K562 treated with DMSO at 1 percent for 4 hours (cell line): ENCODE data around the gene MYL9. TPM values are rescaled to one million over a fixed set of nuclear protein-coding genes. Genes with fewer than 3 reads are reported as not detected.

ENCODE experiments used
- total RNA-seq: library from RNA; unstranded; fragments of 300-600 nt; gene quantifications from 2 replicates; pipeline ENCODE4 v1.2.3, GENCODE V29; 2022; ENCODE audit not compliant: insufficient read depth

MYL9 gene
- 7.8 and 8.6 TPM in 2 replicates for total RNA-seq

DNA sequence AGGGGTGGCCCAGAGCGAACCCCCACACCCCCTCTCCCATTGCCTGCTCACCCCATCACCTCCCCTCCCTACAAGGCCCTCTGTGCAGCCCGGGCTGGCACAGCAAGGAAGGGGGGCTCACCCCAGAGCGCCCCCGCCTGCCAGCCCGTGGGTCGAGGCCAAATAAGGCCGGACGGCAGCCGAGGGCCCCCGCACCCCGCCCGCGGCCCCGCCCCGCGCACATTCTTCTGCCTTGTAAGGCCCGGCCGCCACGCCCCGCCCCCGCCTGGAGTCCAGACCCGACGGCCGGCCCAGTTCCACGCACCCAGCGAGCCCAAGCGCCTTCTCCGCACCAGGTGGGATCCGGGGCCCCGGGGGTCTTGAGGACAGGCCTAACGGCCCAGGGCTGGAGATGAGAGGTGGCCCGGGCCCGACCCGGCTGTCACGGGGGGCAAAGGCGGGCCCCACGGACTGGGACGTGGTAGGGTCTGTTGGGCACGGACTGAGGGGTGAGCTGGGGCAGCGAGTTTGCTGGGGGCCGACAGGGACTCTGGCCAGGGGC is at the start of gene MYL9:
Gene MYL9 (plus strand): TSS at position 293 of the 541 bp plus-strand sequence. CDS start 3,366 bp downstream, outside the sequence.

GRCh38 chr20:36573103-36573797 is 31.9 kb downstream of the MYL9 start, which contains the start of gene TGIF2:
Gene TGIF2, plus strand, starts transcription at chr20:36573597. Its CDS starts 5,178 bp downstream, at chr20:36578775.

Other genes with a start within 250 kb of the MYL9 start
- 15.5 and 25.6 TPM in 2 replicates for gene DLGAP4, start 235.2 kb upstream of the MYL9 start, total RNA-seq
- 3.0 and 3.8 TPM in 2 replicates for gene TGIF2, start 32.1 kb downstream of the MYL9 start, total RNA-seq
- 136 and 143 TPM in 2 replicates for gene RAB5IF, start 64.3 kb downstream of the MYL9 start, total RNA-seq
- not detected in 2 replicates for gene SLA2, start 104.7 kb downstream of the MYL9 start, total RNA-seq
- 15.5 and 18.6 TPM in 2 replicates for gene NDRG3, start 204.6 kb downstream of the MYL9 start, total RNA-seq
- gene DSN1, start 232.2 kb downstream of the MYL9 start, total RNA-seq = 16.7 and 25.5 TPM in 2 replicates